LHCN-M2 (cell line): Measurements from ENCODE around the gene NR4A3. TPM values are rescaled to one million over a fixed set of nuclear protein-coding genes. Genes with fewer than 3 reads are reported as not detected.

Experiments used
- DNase-seq: peaks from one replicate; pipeline ENCODE4 v3.0.0-alpha.2; 2012; ENCODE audit warnings: low read depth
- total RNA-seq: library from RNA; depleted of rRNA; stranded (reverse); fragments of >200 nt; gene quantifications from 2 replicates; pipeline ENCODE4 v1.2.3, GENCODE V29; 2014

The NR4A3 gene
- total RNA-seq, 1 experiment from 2014 or later: 0.06 TPM

- no peak for DNase-seq
Observed at GRCh38 chr9:99813739-99814138, 7.9 kb upstream of the NR4A3 start.

GRCh38 chr9:99814359-99814758, 7.3 kb upstream of the NR4A3 start:
- no peak for DNase-seq

- DNase-seq: no peak
Observed at GRCh38 chr9:99816392-99816791, 5.3 kb upstream of the NR4A3 start.

- no peak for DNase-seq
Observed at GRCh38 chr9:99818500-99818899, 3.2 kb upstream of the NR4A3 start.

GRCh38 chr9:99819123-99819855, 2.4 kb upstream of the NR4A3 start:
- DNase-seq: peak; percentile 94

- peak; percentile 90 for DNase-seq
Observed at GRCh38 chr9:99819856-99820684, 1.6 kb upstream of the NR4A3 start.

- peak; percentile 65 for DNase-seq
Observed at GRCh38 chr9:99820685-99821395, 845 bp upstream of the NR4A3 start.

GRCh38 chr9:99822109-99822805, 572 bp downstream of the NR4A3 start:
- peak; percentile 35 for DNase-seq

- peak; percentile 44 for DNase-seq
Observed at GRCh38 chr9:99822806-99823591, 1.3 kb downstream of the NR4A3 start.

- DNase-seq: peak; percentile 4
Observed at GRCh38 chr9:99823681-99824377, 2.1 kb downstream of the NR4A3 start.

GRCh38 chr9:99824378-99825171, 2.9 kb downstream of the NR4A3 start:
- no peak for DNase-seq

- no peak for DNase-seq
Observed at GRCh38 chr9:99825172-99826046, 3.7 kb downstream of the NR4A3 start.

- no peak for DNase-seq
Observed at GRCh38 chr9:99826579-99826978, 4.9 kb downstream of the NR4A3 start.

GRCh38 chr9:99827244-99827643, 5.6 kb downstream of the NR4A3 start:
- no peak for DNase-seq

GRCh38 chr9:99828054-99828416, 6.3 kb downstream of the NR4A3 start:
- no peak for DNase-seq

GRCh38 chr9:99828417-99829176, 6.9 kb downstream of the NR4A3 start:
- no peak for DNase-seq

- no peak for DNase-seq
Observed at GRCh38 chr9:99831857-99832557, 10.3 kb downstream of the NR4A3 start.
